K562 (cell line): ENCODE results near the gene SMOC2. TPM values are rescaled to one million over a fixed set of nuclear protein-coding genes. Genes with fewer than 3 reads are reported as not detected.

Experiments used
- ATAC-seq: fragments of 200-7000 bp; cut with Tn5 transposase; 3 replicates; pipeline ENCODE4 v1.9.1; 2020; ENCODE audit warnings: moderate library complexity
- BruUV-seq: library from RNA; stranded (reverse); fragments of 400-500 nt; replicated peaks from 2 replicates; lab custom pipeline; 2021; lab: Mats Ljungman, UMichigan
- CTCF ChIA-PET: fragments of 300-600 bp; formaldehyde crosslinking; extraction: SDS; loops from one replicate; lab custom pipeline; 2021; ENCODE audit warnings: low intra/inter-chr PET ratio; lab: Yijun Ruan, JAX
- POLR2A ChIA-PET: fragments of 300-600, 350-650 bp; sonication (Branson Sonifier 250); formaldehyde crosslinking; extraction: SDS; loops from one replicate; lab custom pipeline; 2021; ENCODE audit warnings: antibody characterized with exemption, inconsistent platforms; lab: Yijun Ruan, JAX
- DNase-seq, 4 experiments: peaks; one replicate each; pipeline versions ENCODE4 v3.0.0 to v3.0.0-alpha.2; 2011 to 2018; ENCODE audit warnings: low spot score in 3 of 4, mixed read lengths in 3 of 4; ENCODE audit errors: extremely low read depth in 1 of 4
- FAIRE-seq: peaks from 2 replicates; lab custom pipeline; 2011; peaks lifted over from hg19 to GRCh38; lab: Jason Lieb, UNC
- H2AFZ ChIP-seq: 2 replicates; pipeline ENCODE4 v1.6.0; 2011; ENCODE audit warnings: low read depth, low read length, control low read depth, inconsistent platforms
- H3K27ac ChIP-seq: fragments of 200-600 bp; 3 replicates; pipeline ENCODE4 v1.8.0; 2011; ENCODE audit warnings: low read depth, mild to moderate bottlenecking, control low read depth, inconsistent platforms, low read length, moderate library complexity, mixed read lengths; ENCODE audit errors: extremely low read depth
- H3K27me3 ChIP-seq, 2 experiments: fragments of 300-600 bp in 1 of 2; 2 replicates in 1 of 2; 3 replicates in 1 of 2; pipeline versions ENCODE4 v1.6.0 to v1.8.0; 2011; ENCODE audit warnings: inconsistent platforms in 2 of 2, low read length in 2 of 2, mild to moderate bottlenecking in 1 of 2, mixed read lengths in 1 of 2, moderate library complexity in 1 of 2; ENCODE audit not compliant: control insufficient read depth in 2 of 2, insufficient read depth in 2 of 2
- H3K36me3 ChIP-seq: fragments of 300-600 bp; 3 replicates; pipeline ENCODE4 v1.8.0; 2011; ENCODE audit warnings: mild to moderate bottlenecking, low read length, inconsistent platforms; ENCODE audit not compliant: control insufficient read depth, insufficient read depth
- H3K4me1 ChIP-seq, 2 experiments: fragments of 200-600 bp in 1 of 2; replicated peaks in 1 of 2; 2 replicates in 1 of 2; 3 replicates in 1 of 2; pipeline versions ENCODE4 v1.5.1 to v1.8.0; 2011; ENCODE audit warnings: inconsistent platforms in 2 of 2, low read length in 2 of 2, mild to moderate bottlenecking in 1 of 2, mixed read lengths in 1 of 2, moderate library complexity in 1 of 2; ENCODE audit not compliant: control insufficient read depth in 2 of 2, insufficient read depth in 2 of 2
- H3K4me2 ChIP-seq: 2 replicates; pipeline ENCODE4 v1.6.1; 2011; ENCODE audit warnings: low read length, control low read depth, inconsistent platforms, mixed read lengths; ENCODE audit not compliant: insufficient read depth
- H3K4me3 ChIP-seq: fragments of 200-600 bp; sonication (generic), shearing (Covaris generic); 2 replicates; pipeline ENCODE4 v1.5.1; 2016; ENCODE audit warnings: control low read depth, inconsistent platforms
- H3K79me2 ChIP-seq: fragments of 200-600 bp; 3 replicates; pipeline ENCODE4 v1.8.0; 2011; ENCODE audit warnings: low read length, inconsistent platforms; ENCODE audit not compliant: control insufficient read depth, insufficient read depth
- H3K9ac ChIP-seq, 2 experiments: 2 replicates each; pipeline versions ENCODE4 v1.6.0 to v1.6.1; 2011; ENCODE audit warnings: low read depth in 2 of 2, low read length in 2 of 2, control low read depth in 1 of 2, inconsistent platforms in 1 of 2, mild to moderate bottlenecking in 1 of 2, mixed read lengths in 1 of 2; ENCODE audit not compliant: insufficient read depth in 1 of 2
- H3K9me1 ChIP-seq: one replicate; pipeline ENCODE4 v1.6.0; 2011; ENCODE audit warnings: inconsistent platforms, mild to moderate bottlenecking, low read length, moderate library complexity; ENCODE audit not compliant: control insufficient read depth, insufficient read depth
- H3K9me3 ChIP-seq: replicated peaks from 2 replicates; pipeline ENCODE4 v1.5.1; 2011; ENCODE audit warnings: low read depth, low read length, inconsistent platforms; ENCODE audit not compliant: control insufficient read depth, insufficient read depth
- H4K20me1 ChIP-seq: replicated peaks from 2 replicates; pipeline ENCODE4 v1.6.1; 2011; ENCODE audit warnings: low read length, inconsistent platforms, mixed read lengths; ENCODE audit not compliant: control insufficient read depth, insufficient read depth
- HNRNPK ChIP-seq: fragments of 200-400 bp; formaldehyde crosslinking; IDR thresholded peaks from one replicate; pipeline ENCODE4 v1.6.1; 2018; ENCODE audit warnings: mild to moderate bottlenecking, low read depth, low read length; ENCODE audit not compliant: poor library complexity, severe bottlenecking
- PHF20 ChIP-seq: fragments of 450-650 bp; IDR thresholded peaks from 2 replicates; pipeline ENCODE4 v1.6.1; 2018; ENCODE audit not compliant: partially characterized antibody
- ZBTB17 ChIP-seq: fragments of 450-650 bp; formaldehyde crosslinking; IDR thresholded peaks from 2 replicates; pipeline ENCODE4 v1.4.0; 2020; ENCODE audit warnings: mild to moderate bottlenecking
- ZNF232 ChIP-seq: sonication (generic); formaldehyde crosslinking; IDR thresholded peaks from 2 replicates; pipeline ENCODE4 v1.8.0; 2022; ENCODE audit warnings: mild to moderate bottlenecking, missing genetic modification reagents
- WGBS: fragments of 100-300 bp; shearing (Covaris generic); methylation state at CpG from one replicate; pipeline ENCODE4 v1.1.6; 2016; ENCODE audit warnings: low coverage, mixed read lengths; ENCODE audit not compliant: insufficient coverage; ENCODE audit errors: missing lambda C conversion rate; 5-methylcytosine and 5-hydroxymethylcytosine counted together
- in situ Hi-C: fragments of 300-500 bp; cut with MboI; formaldehyde crosslinking; loops from 4 replicates; pipeline ENCODE4 v1.15.0; 2018; ENCODE audit warnings: inconsistent platforms, mixed read lengths
- intact Hi-C: fragments of 100-400 bp; cut with micrococcal nuclease; formaldehyde crosslinking; loops from 2 replicates; pipeline ENCODE4 v1.14.2; 2022
- polyA plus RNA-seq, 8 experiments: library from polyadenylated mRNA; depleted of rRNA in 4 of 8; stranded (reverse) in 5 of 8; unstranded in 3 of 8; fragments of >200 nt; fragmentation: Nextera tagmentation in 2 of 8; fragmentation: Illumina TruSeq in 1 of 8; extraction: Ambion mirVana in 2 of 8; extraction: Trizol in 1 of 8; gene quantifications; 2 replicates each; pipeline versions ENCODE4 v1.2.1 to v1.2.3, GENCODE V29; 2011 to 2014; ENCODE audit warnings: inconsistent platforms in 1 of 8, missing spikeins in 1 of 8
- total RNA-seq, 7 experiments: library from RNA; depleted of rRNA in 6 of 7; stranded (reverse); fragments of >200 nt in 6 of 7; fragmentation: Illumina TruSeq in 2 of 7; extraction: Trizol in 2 of 7; gene quantifications; 2 replicates each; pipeline versions ENCODE4 v1.2.1 to v1.2.3, GENCODE V29; 2011 to 2021; ENCODE audit warnings: low replicate concordance in 1 of 7
- TF ChIP-seq, protein P1 (sequence below): fragments of 450-650 bp; IDR thresholded peaks from 2 replicates; pipeline ENCODE4 v1.6.1; 2016; ENCODE audit warnings: borderline replicate concordance

Gene SMOC2
- total and polyA plus RNA-seq, 9 of the 15 experiments (the other 6 are each of a cell fraction or from before 2014, with no cell fraction given): 0.45 to 2.3 (median 1.1) TPM

GRCh38 chr6:168527451-168528210, 86.6 kb downstream of the SMOC2 start:
- 16% methylated on average over 25 of the region's 25 CpGs for WGBS
- H3K4me2 ChIP-seq: no peak overlapping the region
- intact Hi-C loops (no loop called here), in situ Hi-C loops (no loop called here)
- BruUV-seq: no TSS peak
- H3K79me2 ChIP-seq: no peaks in the 10 kb centered on the region
- ATAC-seq (no peak), DNase-seq (no peak), FAIRE-seq (no peak)
- H3K9ac ChIP-seq: no peak overlapping the region
- POLR2A ChIA-PET: no interaction called here
- no peak overlapping the region for H3K27ac ChIP-seq
- TF ChIP-seq ZBTB17 (CRISPR knock-in tag): no peak
- TF ChIP-seq HNRNPK: no peak
- TF ChIP-seq ZNF232 (CRISPR knock-in tag): no peak
- TF ChIP-seq PHF20: no peak
- TF ChIP-seq, protein P1, sequence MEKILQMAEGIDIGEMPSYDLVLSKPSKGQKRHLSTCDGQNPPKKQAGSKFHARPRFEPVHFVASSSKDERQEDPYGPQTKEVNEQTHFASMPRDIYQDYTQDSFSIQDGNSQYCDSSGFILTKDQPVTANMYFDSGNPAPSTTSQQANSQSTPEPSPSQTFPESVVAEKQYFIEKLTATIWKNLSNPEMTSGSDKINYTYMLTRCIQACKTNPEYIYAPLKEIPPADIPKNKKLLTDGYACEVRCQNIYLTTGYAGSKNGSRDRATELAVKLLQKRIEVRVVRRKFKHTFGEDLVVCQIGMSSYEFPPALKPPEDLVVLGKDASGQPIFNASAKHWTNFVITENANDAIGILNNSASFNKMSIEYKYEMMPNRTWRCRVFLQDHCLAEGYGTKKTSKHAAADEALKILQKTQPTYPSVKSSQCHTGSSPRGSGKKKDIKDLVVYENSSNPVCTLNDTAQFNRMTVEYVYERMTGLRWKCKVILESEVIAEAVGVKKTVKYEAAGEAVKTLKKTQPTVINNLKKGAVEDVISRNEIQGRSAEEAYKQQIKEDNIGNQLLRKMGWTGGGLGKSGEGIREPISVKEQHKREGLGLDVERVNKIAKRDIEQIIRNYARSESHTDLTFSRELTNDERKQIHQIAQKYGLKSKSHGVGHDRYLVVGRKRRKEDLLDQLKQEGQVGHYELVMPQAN: no peak
- H3K4me3 ChIP-seq: no peak overlapping the region
- H3K9me1 ChIP-seq: no peaks in the 10 kb centered on the region
- CTCF ChIA-PET: no interaction called here
- 0 out of 5 replicates have a peak, but pooled peaks cover 0 to 2% of the 10 kb centered on the region in 2 experiments for H3K4me1 ChIP-seq
- no peaks in the 10 kb centered on the region for H3K9me3 ChIP-seq
- H3K36me3 ChIP-seq: no peaks in the 10 kb centered on the region
- no peaks in the 10 kb centered on the region for H4K20me1 ChIP-seq
- peaks cover 17 to 40% of the 10 kb centered on the region in 2 experiments for H3K27me3 ChIP-seq
- no peak overlapping the region for H2AFZ ChIP-seq
